Measurements from ENCODE around the gene KCNG2. TPM values are rescaled to one million over a fixed set of nuclear protein-coding genes. Genes with fewer than 3 reads are reported as not detected.

KCNG2 gene
- total RNA-seq, 4 donors from 2014 or later: 0.27 TPM; not detected in 3

- Histone ChIP-seq H3K4me3 (no peak overlapping the region), H3K27me3 (peaks cover 69% of the 10 kb centered on the region), H3K27ac (no peak overlapping the region), H3K9me3 (no peaks in the 10 kb centered on the region), H3K36me3 (no peaks in the 10 kb centered on the region), H3K4me1 (no peaks in the 10 kb centered on the region)
- WGBS, 2 donors (ENCODE audit: low coverage in 1 of 2): 60 to 82% methylated on average over 1 to 8 of the region's 18 CpGs
- no peak for ATAC-seq
- TF ChIP-seq, protein P1, sequence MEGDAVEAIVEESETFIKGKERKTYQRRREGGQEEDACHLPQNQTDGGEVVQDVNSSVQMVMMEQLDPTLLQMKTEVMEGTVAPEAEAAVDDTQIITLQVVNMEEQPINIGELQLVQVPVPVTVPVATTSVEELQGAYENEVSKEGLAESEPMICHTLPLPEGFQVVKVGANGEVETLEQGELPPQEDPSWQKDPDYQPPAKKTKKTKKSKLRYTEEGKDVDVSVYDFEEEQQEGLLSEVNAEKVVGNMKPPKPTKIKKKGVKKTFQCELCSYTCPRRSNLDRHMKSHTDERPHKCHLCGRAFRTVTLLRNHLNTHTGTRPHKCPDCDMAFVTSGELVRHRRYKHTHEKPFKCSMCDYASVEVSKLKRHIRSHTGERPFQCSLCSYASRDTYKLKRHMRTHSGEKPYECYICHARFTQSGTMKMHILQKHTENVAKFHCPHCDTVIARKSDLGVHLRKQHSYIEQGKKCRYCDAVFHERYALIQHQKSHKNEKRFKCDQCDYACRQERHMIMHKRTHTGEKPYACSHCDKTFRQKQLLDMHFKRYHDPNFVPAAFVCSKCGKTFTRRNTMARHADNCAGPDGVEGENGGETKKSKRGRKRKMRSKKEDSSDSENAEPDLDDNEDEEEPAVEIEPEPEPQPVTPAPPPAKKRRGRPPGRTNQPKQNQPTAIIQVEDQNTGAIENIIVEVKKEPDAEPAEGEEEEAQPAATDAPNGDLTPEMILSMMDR (IDR thresholded peaks at IDR 0.05): no peak
- no peak for TF ChIP-seq POLR2AphosphoS5 (IDR thresholded peaks at IDR 0.05)
- TF ChIP-seq POLR2A (IDR thresholded peaks at IDR 0.05): no peak
- TF ChIP-seq EP300 (IDR thresholded peaks at IDR 0.05): no peak
Measured at GRCh38 chr18:79818631-79819030, 20.9 kb downstream of the KCNG2 start.

DNA sequence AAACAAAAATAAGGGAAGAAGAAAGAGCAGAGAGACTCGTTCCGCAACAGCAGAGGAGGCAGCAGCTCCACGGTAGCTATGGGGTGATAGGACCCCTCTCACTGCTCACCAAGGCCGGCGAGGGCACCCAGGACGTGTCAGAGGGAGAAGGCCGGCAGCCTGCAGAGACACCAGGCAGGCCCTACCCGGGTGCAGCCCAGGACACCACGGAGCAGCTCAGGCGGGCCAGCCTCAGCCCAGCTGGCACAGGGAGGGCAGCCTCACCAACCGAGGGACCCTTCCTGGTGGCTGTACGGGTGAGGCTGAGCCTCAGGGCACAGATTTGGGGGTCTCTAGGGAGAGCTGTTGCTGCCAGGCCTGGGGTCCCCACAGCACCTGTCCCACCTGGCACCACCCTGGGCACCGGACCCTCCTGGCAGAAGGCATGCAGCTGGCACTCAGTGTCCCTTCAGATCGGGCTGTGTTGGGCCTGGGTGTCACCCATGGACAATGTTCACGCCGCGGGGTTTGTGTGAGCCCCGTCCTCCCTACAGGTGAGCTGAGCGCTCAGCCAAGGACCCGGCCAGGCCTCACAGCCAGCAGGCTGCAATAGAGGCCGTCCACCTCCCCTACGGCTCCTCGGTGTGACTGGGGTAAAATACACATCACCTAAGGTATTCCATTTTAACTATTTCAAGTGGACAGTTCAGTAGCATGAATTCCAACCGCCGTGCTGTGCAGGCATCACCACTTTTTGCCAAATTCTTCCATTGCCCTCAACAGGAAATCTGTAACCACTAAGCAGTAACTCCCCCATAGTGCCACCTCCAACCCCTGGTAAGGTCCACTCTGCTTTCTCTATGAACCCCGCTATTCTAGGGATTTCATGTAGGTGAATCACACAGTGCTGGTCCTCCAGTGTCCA lies 21.6 kb downstream of the KCNG2 start:
- no peak for TF ChIP-seq POLR2AphosphoS5 (IDR thresholded peaks at IDR 0.05)
- no peak for TF ChIP-seq EP300 (IDR thresholded peaks at IDR 0.05)
- TF ChIP-seq, protein P1 (IDR thresholded peaks at IDR 0.05): no peak
- TF ChIP-seq POLR2A (IDR thresholded peaks at IDR 0.05): no peak
- Histone ChIP-seq H3K36me3 (no peaks in the 10 kb centered on the region), H3K9me3 (no peaks in the 10 kb centered on the region), H3K4me1 (no peaks in the 10 kb centered on the region), H3K27ac (no peak overlapping the region), H3K4me3 (no peak overlapping the region), H3K27me3 (peaks cover 62% of the 10 kb centered on the region)
- ATAC-seq: no peak
- WGBS, 2 donors (ENCODE audit: low coverage in 1 of 2): 72 to 84% methylated on average over 8 to 14 of the region's 26 CpGs

GRCh38 chr18:79819968-79820351 lies 22.2 kb downstream of the KCNG2 start:
- H3K4me3 ChIP-seq: no peak overlapping the region
- H3K27ac ChIP-seq: no peak overlapping the region
- H3K27me3 ChIP-seq: peaks cover 59% of the 10 kb centered on the region
- no peaks in the 10 kb centered on the region for H3K36me3 ChIP-seq
- ATAC-seq: peak; percentile 39
- TF ChIP-seq POLR2AphosphoS5 (IDR thresholded peaks at IDR 0.05) (no peak), EP300 (IDR thresholded peaks at IDR 0.05) (no peak), POLR2A (IDR thresholded peaks at IDR 0.05) (no peak)
- TF ChIP-seq, protein P1 (IDR thresholded peaks at IDR 0.05): no peak
- WGBS, 2 donors (ENCODE audit: low coverage in 1 of 2): 71 to 79% methylated on average over 9 to 14 of the region's 14 CpGs
- no peaks in the 10 kb centered on the region for H3K4me1 ChIP-seq
- H3K9me3 ChIP-seq: no peaks in the 10 kb centered on the region

DNA sequence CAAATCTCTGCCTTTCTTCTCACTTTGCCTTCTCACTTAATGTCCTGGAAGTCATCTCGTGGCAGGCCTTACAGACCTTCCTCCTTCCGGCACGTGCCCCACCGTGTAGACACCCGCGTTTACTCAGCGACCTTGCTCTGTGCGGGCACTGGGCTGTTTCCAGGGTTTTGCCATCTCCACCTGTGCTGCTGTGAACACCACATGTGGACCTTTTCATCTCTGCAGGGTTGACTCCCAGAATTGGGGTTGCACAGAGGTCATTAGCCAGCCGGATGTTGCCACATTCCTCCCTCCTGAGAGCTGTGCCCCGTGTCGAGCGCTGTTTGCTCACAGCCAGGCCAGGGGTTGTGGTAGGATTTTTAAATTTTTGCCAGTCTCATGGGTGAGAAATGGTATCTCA lies 25.4 kb downstream of the KCNG2 start:
- no peak overlapping the region for H3K27ac ChIP-seq
- TF ChIP-seq POLR2A (IDR thresholded peaks at IDR 0.05) (no peak), EP300 (IDR thresholded peaks at IDR 0.05) (no peak), POLR2AphosphoS5 (IDR thresholded peaks at IDR 0.05) (no peak)
- TF ChIP-seq, protein P1 (IDR thresholded peaks at IDR 0.05): no peak
- H3K27me3 ChIP-seq: peaks cover 41% of the 10 kb centered on the region
- H3K4me3 ChIP-seq: no peak overlapping the region
- H3K4me1 ChIP-seq: no peaks in the 10 kb centered on the region
- no peak for ATAC-seq
- no peaks in the 10 kb centered on the region for H3K36me3 ChIP-seq
- H3K9me3 ChIP-seq: no peaks in the 10 kb centered on the region
- WGBS, 2 donors (ENCODE audit: low coverage in 1 of 2): 71 to 79% methylated on average over 5 to 12 of the region's 12 CpGs

DNA sequence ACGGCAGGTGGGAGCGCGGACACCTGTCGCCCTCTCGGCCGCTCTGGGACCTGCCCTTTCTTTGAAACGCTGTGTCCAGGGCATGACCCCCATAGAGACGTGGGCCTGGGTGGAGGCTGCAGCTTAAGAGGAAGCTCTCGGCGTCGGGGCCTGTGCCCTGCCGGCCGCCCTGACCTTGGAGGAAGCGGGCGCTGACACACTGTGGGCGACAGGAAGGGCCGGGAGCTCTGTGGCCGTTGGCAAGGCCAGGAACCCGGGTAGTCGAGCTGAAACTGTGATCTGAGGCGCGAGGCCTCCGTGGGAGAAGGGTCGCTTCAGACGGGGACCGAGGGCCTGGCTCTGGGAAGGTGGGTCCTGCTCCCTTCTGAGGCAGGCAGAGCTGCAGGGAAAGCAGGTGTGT lies 28.2 kb downstream of the KCNG2 start:
- TF ChIP-seq EP300 (IDR thresholded peaks at IDR 0.05) (no peak), POLR2AphosphoS5 (IDR thresholded peaks at IDR 0.05) (no peak), POLR2A (IDR thresholded peaks at IDR 0.05) (no peak)
- TF ChIP-seq, protein P1 (IDR thresholded peaks at IDR 0.05): no peak
- Histone ChIP-seq H3K9me3 (no peaks in the 10 kb centered on the region), H3K36me3 (no peaks in the 10 kb centered on the region), H3K4me1 (no peaks in the 10 kb centered on the region), H3K4me3 (no peak overlapping the region), H3K27ac (no peak overlapping the region), H3K27me3 (peaks cover 27% of the 10 kb centered on the region)
- WGBS, 2 donors (ENCODE audit: low coverage in 1 of 2): 70 to 95% methylated on average over 4 to 6 of the region's 26 CpGs
- ATAC-seq: no peak

Measured in gastroesophageal sphincter (tissue), 4 donors.